Hepatocyte (in vitro differentiated cells): Measurements from ENCODE around the gene MSX1.

Source experiments
- EZH2 ChIP-seq: fragments of 200-600 bp; sonication (generic); IDR thresholded peaks from 2 replicates; pipeline ENCODE4 v1.6.1; 2016; ENCODE audit warnings: antibody characterized with exemption, mild to moderate bottlenecking, borderline replicate concordance
- TF ChIP-seq, protein P1 (sequence below): fragments of 200-600 bp; sonication (generic); IDR thresholded peaks from 2 replicates; pipeline ENCODE4 v1.5.1; 2016; ENCODE audit warnings: antibody characterized with exemption, mild to moderate bottlenecking; ENCODE audit not compliant: poor library complexity

DNA sequence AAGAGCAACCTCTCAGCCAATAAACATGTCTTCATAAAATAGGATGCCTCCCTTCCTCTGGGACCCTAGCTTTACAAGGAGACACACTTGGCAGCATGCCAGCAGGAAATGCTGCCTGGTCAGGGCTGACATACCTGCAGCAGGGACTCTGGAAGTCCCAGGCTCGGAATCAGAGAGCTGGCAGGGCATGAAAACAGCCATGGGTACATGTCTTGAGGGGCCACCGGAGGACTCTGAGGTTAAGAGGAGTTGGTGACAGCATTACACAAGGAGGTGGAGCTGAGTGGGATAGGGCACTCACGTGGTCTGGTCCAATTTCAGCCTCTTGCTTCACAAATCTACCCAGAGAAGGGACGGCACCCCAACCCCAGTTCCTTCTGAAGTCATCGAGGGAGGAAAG lies 15.7 kb downstream of the MSX1 start:
- TF ChIP-seq, protein P1, sequence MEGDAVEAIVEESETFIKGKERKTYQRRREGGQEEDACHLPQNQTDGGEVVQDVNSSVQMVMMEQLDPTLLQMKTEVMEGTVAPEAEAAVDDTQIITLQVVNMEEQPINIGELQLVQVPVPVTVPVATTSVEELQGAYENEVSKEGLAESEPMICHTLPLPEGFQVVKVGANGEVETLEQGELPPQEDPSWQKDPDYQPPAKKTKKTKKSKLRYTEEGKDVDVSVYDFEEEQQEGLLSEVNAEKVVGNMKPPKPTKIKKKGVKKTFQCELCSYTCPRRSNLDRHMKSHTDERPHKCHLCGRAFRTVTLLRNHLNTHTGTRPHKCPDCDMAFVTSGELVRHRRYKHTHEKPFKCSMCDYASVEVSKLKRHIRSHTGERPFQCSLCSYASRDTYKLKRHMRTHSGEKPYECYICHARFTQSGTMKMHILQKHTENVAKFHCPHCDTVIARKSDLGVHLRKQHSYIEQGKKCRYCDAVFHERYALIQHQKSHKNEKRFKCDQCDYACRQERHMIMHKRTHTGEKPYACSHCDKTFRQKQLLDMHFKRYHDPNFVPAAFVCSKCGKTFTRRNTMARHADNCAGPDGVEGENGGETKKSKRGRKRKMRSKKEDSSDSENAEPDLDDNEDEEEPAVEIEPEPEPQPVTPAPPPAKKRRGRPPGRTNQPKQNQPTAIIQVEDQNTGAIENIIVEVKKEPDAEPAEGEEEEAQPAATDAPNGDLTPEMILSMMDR: no peak
- no peak for TF ChIP-seq EZH2
